NOMO-1 (cell line): ENCODE data around the gene OR5AU1.
"Not testable (repeated sequence)": the region's sequence is repeated elsewhere in the genome, so short reads cannot be mapped to it uniquely, and the experiment has no call there.

ENCODE experiments used
- DNase-seq, 2 experiments: peaks; one replicate each; lab custom pipeline; 2025; ENCODE audit not compliant: unreplicated experiment in 2 of 2; lab: John Stamatoyannopoulos, UW

The OR5AU1 gene

DNA sequence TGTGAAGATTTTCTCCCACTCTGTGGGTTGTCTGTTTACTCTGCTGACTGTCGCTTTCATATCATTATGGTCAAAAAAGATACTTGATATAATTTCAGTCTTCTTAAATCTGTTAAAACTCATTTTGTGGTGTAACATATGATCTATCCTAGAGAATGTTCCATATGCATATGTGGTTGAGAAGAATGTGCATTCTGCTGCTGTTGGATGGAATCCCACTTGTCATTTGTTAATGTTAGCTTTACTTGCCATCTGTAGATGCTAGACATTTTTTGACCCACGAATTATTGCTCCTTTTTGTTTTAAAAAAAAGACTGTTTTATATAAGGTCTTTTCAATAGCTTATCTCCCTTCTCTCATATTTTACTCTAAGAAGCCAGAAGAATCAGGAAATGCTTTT is 26.3 kb upstream of the OR5AU1 start:
- no peak for DNase-seq

DNA sequence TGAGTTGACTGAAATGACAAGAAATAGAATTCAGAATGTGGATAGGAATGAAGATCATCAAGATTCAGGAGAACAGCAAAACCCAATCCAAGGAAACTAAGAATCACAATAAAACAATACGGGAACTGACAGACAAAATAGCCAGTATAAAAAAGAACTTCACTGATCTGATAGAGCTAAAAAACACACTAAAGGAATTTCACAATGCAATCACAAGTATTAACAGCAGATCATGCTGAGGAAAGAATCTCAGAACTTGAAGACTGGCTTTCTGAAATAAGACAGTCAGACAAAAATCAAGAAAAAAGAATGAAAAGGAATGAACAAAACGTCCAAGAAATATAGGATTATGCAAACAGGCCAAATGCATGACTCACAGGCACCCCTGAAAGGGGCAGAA is 15.3 kb upstream of the OR5AU1 start:
- DNase-seq = no peak

DNA sequence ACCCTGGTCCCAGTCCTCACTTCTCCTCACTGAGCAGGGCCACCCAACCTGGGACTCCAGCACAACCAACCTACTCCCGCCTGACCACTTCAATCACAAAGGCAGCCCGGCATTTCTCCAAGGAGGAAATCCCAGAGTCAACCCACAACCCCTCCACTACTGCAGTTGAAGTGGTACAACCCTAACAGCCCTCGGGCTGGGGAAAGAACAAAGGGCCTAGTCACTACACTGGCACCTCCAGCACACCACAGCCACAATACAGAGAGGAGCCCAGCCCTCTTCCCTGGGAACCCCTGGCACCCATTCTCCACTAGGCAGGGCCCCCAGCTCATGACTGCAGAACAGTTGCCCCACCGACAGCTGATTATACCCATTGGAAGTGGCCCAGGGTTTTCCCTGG is 13.7 kb upstream of the OR5AU1 start:
- DNase-seq = no peak

DNA sequence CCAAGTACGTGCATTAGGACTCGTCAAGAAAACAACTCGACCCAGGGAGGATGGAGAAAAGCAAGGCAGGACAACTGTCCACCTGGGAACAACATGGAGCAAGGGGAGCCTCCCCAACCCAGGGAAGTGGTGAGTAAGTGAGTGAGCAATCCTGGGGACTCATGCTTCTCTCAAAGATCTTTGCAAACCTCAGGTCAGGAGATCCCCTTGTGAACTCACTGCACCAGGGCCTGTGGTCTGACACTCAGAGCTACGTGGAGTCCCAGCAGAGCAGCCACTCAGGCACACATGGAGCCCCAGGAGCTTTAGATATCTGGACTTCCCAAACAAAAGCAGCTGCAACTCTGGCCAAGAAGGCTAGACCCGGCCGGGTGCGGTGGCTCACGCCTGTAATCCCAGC is 12.2 kb upstream of the OR5AU1 start:
- DNase-seq = no peak

DNA sequence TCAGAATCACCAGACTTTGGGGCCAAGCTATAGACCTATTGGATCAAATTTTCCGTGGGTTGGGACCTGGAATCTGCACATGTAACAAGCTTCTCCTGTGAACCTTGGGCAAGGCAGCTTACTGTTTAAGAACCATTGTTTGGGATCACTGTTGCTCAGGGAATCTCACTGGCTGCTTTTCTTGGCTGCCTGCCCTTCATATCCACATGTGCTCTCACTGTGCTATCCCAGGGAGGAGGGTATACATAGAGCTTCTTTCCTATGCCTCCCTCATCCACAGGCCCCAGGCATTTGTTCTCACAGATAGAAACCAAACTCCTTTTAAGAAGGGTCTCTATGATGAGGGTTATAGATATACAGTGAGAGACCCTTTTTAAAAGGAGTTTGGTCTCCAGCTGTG is 9.8 kb upstream of the OR5AU1 start:
- DNase-seq = not testable (repeated sequence)

DNA sequence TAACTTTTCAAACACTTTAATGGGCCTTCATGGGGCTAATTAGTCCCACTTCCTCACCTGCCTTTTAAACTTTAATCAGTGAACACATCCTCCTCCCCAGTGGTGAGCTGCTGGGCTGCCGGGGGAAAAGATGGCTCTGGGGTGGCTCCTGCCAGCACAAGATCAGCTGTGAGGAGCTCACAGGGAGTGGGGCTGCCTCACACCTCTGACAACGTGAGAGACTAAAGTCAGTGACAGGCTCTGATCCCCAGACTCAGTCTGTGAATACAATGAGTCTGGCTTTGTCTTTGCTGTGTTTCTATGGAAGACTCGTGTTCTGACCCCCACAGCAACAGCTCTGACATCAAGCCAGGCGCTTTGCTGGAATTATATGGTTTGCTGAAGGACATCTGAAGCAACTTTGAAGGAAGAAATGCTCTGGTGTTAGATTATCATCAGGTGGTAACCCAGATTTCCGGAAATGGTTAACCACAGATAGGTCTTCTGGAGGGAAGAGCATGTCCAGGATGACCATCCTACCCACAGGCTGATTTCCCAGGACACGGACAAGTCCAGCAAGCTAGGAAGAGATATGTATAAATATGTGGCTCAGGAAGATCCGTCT is 9.2 kb upstream of the OR5AU1 start:
- DNase-seq = not testable (repeated sequence)

DNA sequence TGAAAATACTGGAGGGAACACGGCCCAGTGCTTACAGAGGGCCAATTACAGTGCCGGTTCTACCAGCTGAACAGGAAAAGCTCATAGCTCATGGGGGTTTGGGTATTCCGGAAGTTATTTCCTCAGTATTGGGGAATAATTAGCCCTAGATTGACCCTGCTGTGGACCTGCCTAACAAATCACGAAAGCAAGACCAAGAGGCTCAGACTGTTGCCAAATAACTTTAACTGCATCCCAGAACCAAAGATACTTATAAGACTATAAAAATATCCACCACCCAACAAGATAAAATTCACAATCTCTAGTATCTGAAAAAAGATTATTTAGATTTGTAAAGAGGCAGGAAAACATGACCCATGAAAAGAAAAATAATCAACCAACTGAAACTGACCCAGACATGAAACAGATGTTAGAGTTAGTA is 8.0 kb upstream of the OR5AU1 start:
- no peak for DNase-seq

DNA sequence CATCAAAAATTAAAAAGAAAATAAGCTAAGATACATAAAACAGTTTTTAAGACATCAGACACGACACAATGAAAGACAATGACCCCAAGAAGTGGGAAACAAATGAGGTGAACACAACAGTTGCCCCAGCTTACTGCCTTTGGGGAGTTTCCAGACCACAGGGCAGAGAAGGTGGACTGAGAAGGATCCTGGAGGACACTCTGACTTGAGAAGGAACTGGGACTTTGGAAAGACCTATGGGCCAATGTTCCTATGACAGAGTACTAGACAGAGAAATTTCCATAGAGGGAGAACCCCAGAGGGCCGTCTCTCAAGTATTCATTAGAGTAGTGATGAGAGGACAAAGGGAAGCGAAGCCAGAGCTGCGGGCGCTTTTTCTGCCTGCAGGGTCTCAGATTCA is 6.2 kb upstream of the OR5AU1 start:
- DNase-seq = no peak

DNA sequence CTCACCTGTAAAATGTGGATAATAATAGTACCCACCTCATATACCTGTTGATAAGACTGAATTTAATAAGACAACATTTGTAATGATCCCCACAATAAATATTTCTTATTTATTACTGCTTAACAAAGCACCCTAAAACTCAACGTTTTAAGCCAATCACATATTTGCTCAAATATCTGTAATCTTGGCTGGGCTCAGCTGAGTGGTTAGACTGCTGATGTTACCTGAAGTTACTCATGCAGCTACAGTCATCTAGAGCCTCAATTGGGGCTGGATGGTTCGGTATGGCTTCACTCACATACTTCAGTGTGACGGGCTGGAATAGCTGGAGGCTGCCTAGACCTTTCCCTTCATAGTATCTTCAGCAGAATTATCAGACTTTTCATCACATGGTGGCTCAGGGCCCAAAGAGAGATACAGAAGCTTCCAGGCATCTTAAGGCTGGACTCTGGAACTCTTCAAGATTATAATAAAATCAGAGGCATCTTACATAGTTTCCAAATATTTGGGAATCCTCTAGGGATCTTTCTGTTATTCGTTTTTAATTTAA is 4.3 kb upstream of the OR5AU1 start:
- DNase-seq = no peak

DNA sequence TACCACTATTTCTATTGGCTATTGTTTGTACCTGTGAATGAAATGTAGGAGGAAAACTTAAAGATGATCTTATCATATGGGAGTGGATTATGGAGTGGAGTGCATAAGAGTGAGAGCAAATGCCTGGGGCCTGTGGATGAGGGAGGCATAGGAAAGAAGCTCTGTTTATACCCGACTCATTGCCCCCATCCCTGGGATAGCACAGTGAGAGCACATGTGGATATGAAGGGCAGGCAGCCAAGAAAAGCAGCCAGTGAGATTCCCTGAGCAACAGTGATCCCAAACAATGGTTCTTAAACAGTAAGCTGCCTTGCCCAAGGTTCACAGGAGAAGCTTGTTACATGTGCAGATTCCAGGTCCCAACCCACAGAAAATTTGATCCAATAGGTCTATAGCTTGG is 2.3 kb upstream of the OR5AU1 start:
- not testable (repeated sequence) for DNase-seq

DNA sequence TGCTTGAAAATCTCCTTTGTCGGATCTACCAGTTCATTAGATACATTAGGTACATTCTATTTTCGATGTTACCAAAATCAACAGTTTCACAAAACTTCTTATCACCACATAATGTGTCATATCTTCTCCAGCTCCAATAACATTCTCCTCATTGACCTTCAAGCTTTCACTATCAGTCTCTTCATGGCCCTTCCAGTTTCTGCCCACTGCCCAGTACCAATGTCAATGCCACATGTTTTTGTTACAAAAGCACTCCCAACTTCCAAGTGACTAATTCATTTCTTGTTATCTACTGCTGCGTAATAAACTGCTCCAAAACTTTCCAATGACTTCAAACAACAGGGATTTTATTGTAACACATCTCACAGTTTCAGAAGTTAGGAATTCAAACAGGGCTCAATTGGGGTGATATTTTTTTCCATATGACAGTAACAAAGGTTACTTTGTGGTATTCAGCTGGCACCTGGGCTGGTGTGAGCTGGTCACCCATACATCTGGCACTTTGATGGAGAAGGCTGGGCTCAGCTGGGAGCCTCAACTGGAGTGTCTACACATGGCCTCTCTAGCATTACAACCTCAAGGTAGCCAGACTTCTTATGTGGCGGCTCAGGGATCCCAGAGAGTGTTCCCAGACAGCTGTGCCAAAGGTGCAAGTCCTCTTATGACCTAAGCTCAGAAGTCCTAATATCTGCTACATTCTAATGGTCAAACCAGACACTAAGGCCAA is 6.1 kb downstream of the OR5AU1 start:
- DNase-seq = no peak

DNA sequence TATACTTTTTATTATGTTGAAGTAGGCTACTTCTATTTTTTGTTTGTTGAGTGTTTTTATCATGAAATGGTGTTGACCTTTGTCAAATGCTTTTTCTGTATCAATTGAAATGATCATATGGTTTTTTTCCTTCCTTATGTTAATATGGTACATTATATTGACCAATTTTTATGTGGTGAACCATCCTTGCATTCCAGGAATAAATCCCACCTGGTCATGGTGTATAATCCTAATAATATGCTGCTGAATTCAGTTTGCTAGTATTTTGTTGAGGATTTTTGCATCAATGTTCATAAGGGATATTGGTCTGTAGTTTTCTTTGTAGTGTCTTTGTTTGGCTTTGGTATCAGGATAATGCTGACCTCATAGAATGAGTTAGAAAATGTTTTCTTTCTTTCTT is 10.4 kb downstream of the OR5AU1 start:
- no peak for DNase-seq

DNA sequence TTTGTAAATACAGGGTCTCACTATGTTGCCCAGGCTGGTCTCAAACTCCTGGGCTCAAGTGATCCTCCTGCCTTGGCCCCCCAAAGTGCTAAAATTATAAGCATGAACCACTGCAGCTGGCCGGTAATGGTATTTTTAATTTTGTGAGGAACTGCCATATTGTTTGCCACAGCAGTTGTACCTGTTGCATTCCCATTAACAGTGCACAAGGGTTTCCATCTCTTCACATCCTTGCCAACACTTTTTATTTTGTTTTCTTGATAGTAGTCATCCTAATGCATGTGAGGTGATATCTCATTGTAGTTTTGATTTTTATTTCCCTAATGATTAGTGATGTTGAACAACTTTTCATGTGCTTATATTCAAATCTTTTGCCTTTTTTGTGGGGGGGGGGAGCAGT is 13.5 kb downstream of the OR5AU1 start:
- no peak for DNase-seq

DNA sequence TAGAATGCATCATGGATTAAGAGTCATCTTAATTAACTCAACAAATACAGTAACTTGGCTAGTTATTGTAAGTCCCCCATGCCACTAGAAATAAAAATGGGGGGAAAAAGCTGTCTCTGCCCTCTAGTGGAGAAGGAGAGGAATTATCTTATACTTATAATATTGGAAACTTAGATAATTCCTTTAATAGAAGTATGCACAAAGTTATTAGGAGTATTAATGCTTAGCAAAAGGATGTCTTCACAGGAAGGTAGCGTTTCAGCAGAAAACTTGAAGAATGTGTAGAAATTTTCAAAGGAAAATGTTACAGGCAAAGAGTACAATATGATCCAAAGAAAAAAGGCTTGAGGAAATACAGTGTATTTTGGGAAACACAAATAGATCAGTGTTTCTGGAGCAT is 19.8 kb downstream of the OR5AU1 start:
- peak in 1 of 2 experiments; percentile 39 for DNase-seq

DNA sequence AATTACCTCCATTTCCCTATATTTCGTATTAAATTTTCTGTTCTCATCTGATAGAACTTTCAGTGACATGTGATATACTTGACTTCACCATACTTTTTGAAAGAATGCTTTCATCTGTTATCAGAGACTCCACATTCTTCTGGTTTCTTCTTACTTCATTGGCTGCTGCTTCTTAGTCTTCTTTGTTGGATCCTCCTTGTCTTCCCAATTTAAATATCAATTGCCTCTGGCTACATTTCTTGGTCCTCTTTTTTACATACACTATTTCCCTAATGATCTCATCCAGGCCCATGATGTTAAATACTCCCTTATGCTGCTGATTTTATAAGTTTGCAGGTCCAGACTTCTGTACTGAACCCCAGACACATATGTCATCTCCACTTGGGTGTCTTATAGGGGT is 22.0 kb downstream of the OR5AU1 start:
- no peak for DNase-seq

DNA sequence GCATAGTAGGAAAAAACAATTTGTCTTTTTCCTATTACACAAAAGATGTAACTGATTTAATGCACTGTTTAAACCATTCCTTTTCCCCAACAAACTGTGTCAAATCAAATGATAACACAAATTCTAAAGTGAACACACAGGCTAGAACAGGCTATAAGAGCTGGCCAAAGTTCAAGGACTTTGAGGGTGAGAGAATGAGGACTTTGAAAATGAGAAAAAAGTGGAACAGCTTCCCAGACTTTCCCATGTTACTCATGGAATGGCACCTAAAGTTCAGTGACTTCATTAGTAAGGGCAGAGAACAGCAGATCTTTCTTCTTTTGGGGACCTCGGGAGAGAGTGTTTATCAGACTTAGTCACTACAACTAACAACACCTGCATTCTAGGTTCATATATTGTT is 32.4 kb downstream of the OR5AU1 start:
- no peak for DNase-seq

DNA sequence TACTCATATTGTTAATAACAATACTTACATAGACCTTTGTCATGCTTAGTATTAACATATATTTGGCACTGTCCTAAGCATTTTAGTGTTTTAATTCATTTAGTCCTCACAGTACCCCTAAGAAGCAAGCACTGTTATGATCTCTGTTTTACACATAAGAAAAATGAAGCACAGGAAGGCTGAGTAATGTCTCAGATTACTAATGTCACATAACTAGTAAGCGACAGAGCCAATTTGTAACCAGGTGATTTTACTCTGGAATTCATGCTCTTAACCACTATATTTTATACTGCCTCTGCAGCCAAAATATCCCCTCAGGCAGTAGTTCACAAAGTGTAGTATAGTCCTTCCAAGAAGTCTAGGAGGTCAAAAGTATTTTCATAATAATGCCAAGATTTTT is 34.7 kb downstream of the OR5AU1 start:
- DNase-seq = no peak

DNA sequence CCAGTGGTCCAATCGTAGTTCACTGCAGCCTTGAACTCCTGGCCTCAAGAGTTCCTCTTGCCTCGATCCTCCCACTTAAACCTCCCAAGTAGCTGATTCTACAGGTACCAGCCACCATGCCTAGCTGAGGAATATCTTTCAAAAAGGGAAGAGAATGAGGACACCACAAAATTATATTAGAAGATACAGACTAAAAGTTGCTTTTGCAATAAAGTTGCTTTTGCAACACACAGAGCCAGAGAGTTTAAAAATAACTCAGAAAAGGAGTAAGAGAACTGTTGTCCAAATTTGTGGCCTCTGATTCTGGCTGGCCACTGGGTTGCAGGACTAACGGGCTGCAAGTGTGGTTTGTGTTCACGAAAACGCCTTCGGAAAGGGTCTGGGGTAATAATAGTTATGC is 35.2 kb downstream of the OR5AU1 start:
- peak; percentile 56 to 76 for DNase-seq

DNA sequence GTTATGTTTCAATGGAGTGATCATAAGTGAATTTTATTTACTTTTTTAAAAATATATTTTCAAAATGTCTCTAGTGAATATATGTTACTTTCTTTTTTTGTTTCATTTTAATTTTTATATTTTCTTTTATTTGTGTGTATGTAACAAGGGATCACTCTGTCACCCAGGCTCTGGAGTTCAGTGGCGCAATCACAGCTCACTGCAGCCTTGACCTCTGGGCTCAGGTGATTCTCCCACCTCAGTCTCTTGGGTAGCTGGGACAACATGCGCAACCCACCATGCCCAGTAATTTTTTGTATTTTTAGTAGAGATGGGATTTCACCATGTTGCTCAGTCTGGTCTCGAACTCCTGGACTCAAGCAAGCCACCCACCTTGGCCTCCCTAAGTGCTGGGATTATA is 36.9 kb downstream of the OR5AU1 start:
- no peak for DNase-seq

DNA sequence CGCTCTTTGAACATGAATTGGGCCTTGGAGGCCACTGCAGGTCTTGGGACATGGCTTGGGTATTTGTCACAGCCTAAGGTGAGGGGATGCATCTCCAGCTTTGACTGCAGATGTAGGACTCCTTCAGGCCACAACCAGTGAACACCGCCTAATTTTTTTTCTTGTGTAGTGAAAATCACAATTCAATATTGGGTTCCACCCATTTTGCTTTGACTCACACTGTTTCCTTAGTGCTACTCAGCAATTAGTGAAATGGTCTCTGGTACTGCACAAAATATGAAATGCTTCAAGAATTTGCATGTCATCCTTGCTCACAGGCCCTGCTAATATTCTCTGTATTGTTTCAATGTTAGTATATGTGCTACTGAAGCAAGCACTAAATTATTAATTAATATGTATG is 42.5 kb downstream of the OR5AU1 start:
- DNase-seq = no peak

DNA sequence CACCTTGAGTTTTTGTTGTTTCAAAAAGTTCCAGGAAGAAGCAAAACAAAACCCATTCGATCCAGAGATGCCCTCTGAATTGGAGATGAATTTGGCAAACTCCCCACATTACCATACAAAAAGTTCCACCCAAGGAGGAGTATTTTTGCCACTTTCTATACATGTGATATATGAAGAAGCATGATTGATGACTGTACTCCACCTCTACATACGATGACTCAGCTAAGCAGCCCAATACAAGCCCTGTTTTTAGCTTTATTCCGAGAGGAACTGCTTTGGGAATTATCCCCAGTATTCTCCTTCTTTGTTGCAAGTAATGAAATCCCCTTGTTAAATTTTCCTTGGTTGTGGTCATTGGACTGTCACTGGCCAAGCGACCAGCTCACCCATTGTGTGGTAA is 43.6 kb downstream of the OR5AU1 start:
- DNase-seq = no peak

DNA sequence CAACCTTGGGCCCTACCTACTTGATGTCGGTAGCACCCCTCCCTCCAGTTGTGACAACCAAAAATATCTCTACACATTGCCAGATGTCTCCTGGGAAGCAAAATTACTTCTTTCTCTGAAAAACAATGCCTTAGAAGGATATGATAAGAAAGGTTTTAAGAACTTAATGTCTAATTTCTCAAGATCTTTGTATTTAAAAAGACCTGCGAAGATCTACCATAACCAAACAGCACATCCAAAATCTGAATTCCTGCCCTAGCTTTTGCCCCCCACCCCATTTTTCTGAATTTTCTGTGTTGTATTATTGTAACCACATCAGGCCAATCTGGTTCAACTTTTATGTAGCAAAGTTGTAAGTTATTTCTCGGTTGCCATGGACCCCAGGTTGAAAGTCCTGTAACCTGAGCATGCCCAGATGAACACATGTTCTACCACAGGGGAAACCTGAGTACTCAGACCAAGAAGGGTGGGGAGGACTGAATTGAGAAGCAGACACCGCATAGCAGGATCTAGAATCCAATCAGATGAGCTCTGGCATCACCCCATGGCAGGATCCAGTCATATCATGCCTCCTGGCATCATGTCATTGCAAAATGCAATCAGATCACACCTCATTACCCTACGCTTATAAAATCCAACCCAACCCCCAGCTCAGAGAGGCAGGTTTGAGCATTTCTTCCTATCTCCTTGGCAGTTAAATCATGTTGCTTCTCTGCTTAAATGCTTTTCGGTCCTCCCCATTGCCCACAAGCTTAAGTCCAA is 46.3 kb downstream of the OR5AU1 start:
- no peak for DNase-seq
